HEK293T (cell line): ENCODE measurements around the gene SULT1A2.

Experiments
- CTCF ChIA-PET: fragments of 350-600 bp; formaldehyde crosslinking; extraction: SDS; loops from one replicate; lab custom pipeline; 2021; ENCODE audit warnings: antibody characterized with exemption, inconsistent platforms; lab: Yijun Ruan, JAX
- POLR2A ChIA-PET: fragments of 350-600 bp; formaldehyde crosslinking; extraction: SDS; loops from one replicate; lab custom pipeline; 2020; ENCODE audit warnings: antibody characterized with exemption, inconsistent platforms; lab: Yijun Ruan, JAX
- DNase-seq: peaks from one replicate; pipeline ENCODE4 v3.0.0; 2012; ENCODE audit warnings: mixed read lengths; ENCODE audit errors: extremely low spot score
- ARNT ChIP-seq: fragments of 450-650 bp; IDR thresholded peaks from 2 replicates; pipeline ENCODE4 v1.6.1; 2017; ENCODE audit warnings: mild to moderate bottlenecking
- BHLHE40 ChIP-seq: fragments of 450-650 bp; IDR thresholded peaks from 2 replicates; pipeline ENCODE4 v1.6.1; 2016; ENCODE audit warnings: mild to moderate bottlenecking, moderate library complexity, borderline replicate concordance
- CTBP1 ChIP-seq: fragments of 450-650 bp; IDR thresholded peaks from 2 replicates; pipeline ENCODE4 v1.6.1; 2016; ENCODE audit warnings: borderline replicate concordance
- ELF4 ChIP-seq: fragments of 450-650 bp; IDR thresholded peaks from 2 replicates; pipeline ENCODE4 v1.6.1; 2017; ENCODE audit warnings: antibody characterized with exemption
- FOXA1 ChIP-seq: fragments of 450-650 bp; IDR thresholded peaks from 2 replicates; pipeline ENCODE4 v1.6.1; 2016; ENCODE audit warnings: mild to moderate bottlenecking
- FOXK2 ChIP-seq: fragments of 450-650 bp; IDR thresholded peaks from 2 replicates; pipeline ENCODE4 v1.6.1; 2016; ENCODE audit warnings: mild to moderate bottlenecking
- FOXM1 ChIP-seq: fragments of 450-650 bp; IDR thresholded peaks from 2 replicates; pipeline ENCODE4 v1.6.1; 2017; ENCODE audit warnings: mild to moderate bottlenecking, borderline replicate concordance
- HDGF ChIP-seq: fragments of 450-650 bp; IDR thresholded peaks from 2 replicates; pipeline ENCODE4 v1.6.1; 2017; ENCODE audit warnings: antibody characterized with exemption, borderline replicate concordance
- L3MBTL2 ChIP-seq: fragments of 450-650 bp; conservative IDR thresholded peaks from 2 replicates; pipeline ENCODE4 v1.6.1; 2016; ENCODE audit warnings: mild to moderate bottlenecking
- LEF1 ChIP-seq: fragments of 450-650 bp; IDR thresholded peaks from 2 replicates; pipeline ENCODE4 v1.6.1; 2017; ENCODE audit warnings: mild to moderate bottlenecking, borderline replicate concordance
- NFRKB ChIP-seq: fragments of 450-650 bp; IDR thresholded peaks from 2 replicates; pipeline ENCODE4 v1.6.1; 2016; ENCODE audit warnings: mild to moderate bottlenecking, moderate library complexity
- PKNOX1 ChIP-seq: fragments of 450-650 bp; IDR thresholded peaks from 2 replicates; pipeline ENCODE4 v1.6.1; 2016
- SP1 ChIP-seq: fragments of 450-650 bp; IDR thresholded peaks from 2 replicates; pipeline ENCODE4 v1.6.1; 2017
- SUZ12 ChIP-seq: fragments of 450-650 bp; IDR thresholded peaks from 2 replicates; pipeline ENCODE4 v1.6.1; 2016; ENCODE audit warnings: mild to moderate bottlenecking
- TARDBP ChIP-seq: fragments of 450-650 bp; IDR thresholded peaks from 2 replicates; pipeline ENCODE4 v1.6.1; 2016
- ZNF384 ChIP-seq: fragments of 450-650 bp; IDR thresholded peaks from 2 replicates; pipeline ENCODE4 v1.6.1; 2016

Gene SULT1A2

GRCh38 chr16:28580726-28581315 is 16.0 kb downstream of the SULT1A2 start:
- no peak for DNase-seq
- ChIA-PET CTCF (no interaction called here), POLR2A (no interaction called here)
- TF ChIP-seq FOXM1, result no peak
- no peak for TF ChIP-seq HDGF
- no peak for TF ChIP-seq CTBP1
- TF ChIP-seq FOXK2, result no peak
- TF ChIP-seq ARNT, result no peak
- TF ChIP-seq PKNOX1, result no peak
- no peak for TF ChIP-seq L3MBTL2
- no peak for TF ChIP-seq SP1
- no peak for TF ChIP-seq LEF1
- no peak for TF ChIP-seq BHLHE40
- no peak for TF ChIP-seq ZNF384
- no peak for TF ChIP-seq ELF4
- TF ChIP-seq FOXA1, result no peak
- no peak for TF ChIP-seq NFRKB
- TF ChIP-seq TARDBP, result no peak

- CTCF ChIA-PET, result no interaction called here
These were observed 21.3 kb downstream of the SULT1A2 start for GRCh38 chr16:28575446-28576109.

GRCh38 chr16:28574925-28575324 is 21.9 kb downstream of the SULT1A2 start:
- CTCF ChIA-PET, result no interaction called here
- TF ChIP-seq ZNF384, result no peak
- no peak for TF ChIP-seq L3MBTL2
- TF ChIP-seq PKNOX1, result no peak
- no peak for TF ChIP-seq SUZ12
- no peak for TF ChIP-seq FOXM1
- no peak for TF ChIP-seq ARNT
- TF ChIP-seq FOXA1, result no peak
- TF ChIP-seq BHLHE40, result no peak
- no peak for TF ChIP-seq TARDBP
- TF ChIP-seq LEF1, result no peak
- TF ChIP-seq ELF4, result no peak
- no peak for TF ChIP-seq HDGF
- TF ChIP-seq FOXK2, result no peak
- TF ChIP-seq NFRKB, result no peak
- no peak for TF ChIP-seq CTBP1
- POLR2A ChIA-PET, result no interaction called here
- DNase-seq, result no peak

More at GRCh38 chr16:28575446-28576109, 21.3 kb downstream of the SULT1A2 start:
- POLR2A ChIA-PET, result no interaction called here
- no peak for TF ChIP-seq BHLHE40
- TF ChIP-seq LEF1, result no peak
- TF ChIP-seq ELF4, result no peak
- no peak for TF ChIP-seq PKNOX1
- no peak for DNase-seq

- DNase-seq, result no peak
- POLR2A ChIA-PET, result no interaction called here
- TF ChIP-seq TARDBP, result no peak
- no peak for TF ChIP-seq ELF4
- TF ChIP-seq PKNOX1, result no peak
- TF ChIP-seq BHLHE40, result no peak
- TF ChIP-seq ARNT, result no peak
- no peak for TF ChIP-seq LEF1
- no peak for TF ChIP-seq SUZ12
- TF ChIP-seq FOXA1, result no peak
- TF ChIP-seq ZNF384, result no peak
- TF ChIP-seq L3MBTL2, result no peak
- no peak for TF ChIP-seq FOXK2
- no peak for TF ChIP-seq CTBP1
- TF ChIP-seq SP1, result no peak
- CTCF ChIA-PET, result no interaction called here
These were observed 22.8 kb downstream of the SULT1A2 start for GRCh38 chr16:28573738-28574718.

- POLR2A ChIA-PET, result no interaction called here
- CTCF ChIA-PET, result no interaction called here
- DNase-seq, result no peak
- TF ChIP-seq ZNF384 (no peak), LEF1 (no peak), CTBP1 (no peak), FOXK2 (no peak), BHLHE40 (no peak), PKNOX1 (no peak), ELF4 (no peak), FOXA1 (no peak), HDGF (no peak), L3MBTL2 (no peak), NFRKB (no peak), TARDBP (no peak), SUZ12 (no peak), ARNT (no peak), FOXM1 (no peak), SP1 (no peak)
These were observed 23.9 kb downstream of the SULT1A2 start for GRCh38 chr16:28572696-28573510.
